PFSK-1 (cell line): ENCODE data around the gene MSI2.

ENCODE experiments used
- POLR2AphosphoS5 ChIP-seq: IDR thresholded peaks from 2 replicates; pipeline ENCODE4 v1.6.1; 2012; ENCODE audit warnings: low read depth, mild to moderate bottlenecking, control low read depth, low read length, moderate library complexity
- SIN3A ChIP-seq: IDR thresholded peaks from 2 replicates; pipeline ENCODE4 v1.6.1; 2012; ENCODE audit warnings: mild to moderate bottlenecking, low read length, moderate library complexity, borderline replicate concordance; ENCODE audit not compliant: insufficient read depth
- TAF1 ChIP-seq: IDR thresholded peaks from 2 replicates; pipeline ENCODE4 v1.6.1; 2012; ENCODE audit warnings: low read length, control low read depth, borderline replicate concordance; ENCODE audit not compliant: insufficient read depth
- TF ChIP-seq, protein P1 (sequence below), 2 experiments: IDR thresholded peaks; 2 replicates each; pipeline versions ENCODE4 v1.6.1 to v1.8.0; 2011 to 2012; ENCODE audit warnings: low read depth in 2 of 2, low read length in 2 of 2, control low read depth in 1 of 2, inconsistent platforms in 1 of 2, mild to moderate bottlenecking in 1 of 2, moderate library complexity in 1 of 2; ENCODE audit not compliant: insufficient read depth in 1 of 2

DNA sequence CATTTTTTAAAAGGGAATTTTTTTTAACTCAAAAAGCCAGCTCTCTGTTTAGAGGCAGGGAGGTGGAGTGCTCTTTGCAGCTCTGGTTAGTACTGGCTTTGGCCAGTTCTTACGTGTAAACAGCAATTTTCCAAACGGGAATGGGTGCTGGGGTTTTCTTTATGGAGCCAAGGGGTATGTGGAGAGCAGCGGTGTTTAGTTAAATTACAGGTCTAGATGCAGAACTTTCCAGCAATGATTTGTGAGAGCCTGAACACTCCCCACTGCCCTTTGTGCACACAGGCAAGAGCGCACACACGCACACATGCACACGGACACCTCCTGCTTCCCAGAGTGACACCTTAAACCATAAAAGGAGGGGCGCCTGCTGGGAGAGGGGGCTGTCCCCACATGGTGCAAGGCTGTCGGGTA, 140.2 kb downstream of the MSI2 start:
- TF ChIP-seq, protein P1, sequence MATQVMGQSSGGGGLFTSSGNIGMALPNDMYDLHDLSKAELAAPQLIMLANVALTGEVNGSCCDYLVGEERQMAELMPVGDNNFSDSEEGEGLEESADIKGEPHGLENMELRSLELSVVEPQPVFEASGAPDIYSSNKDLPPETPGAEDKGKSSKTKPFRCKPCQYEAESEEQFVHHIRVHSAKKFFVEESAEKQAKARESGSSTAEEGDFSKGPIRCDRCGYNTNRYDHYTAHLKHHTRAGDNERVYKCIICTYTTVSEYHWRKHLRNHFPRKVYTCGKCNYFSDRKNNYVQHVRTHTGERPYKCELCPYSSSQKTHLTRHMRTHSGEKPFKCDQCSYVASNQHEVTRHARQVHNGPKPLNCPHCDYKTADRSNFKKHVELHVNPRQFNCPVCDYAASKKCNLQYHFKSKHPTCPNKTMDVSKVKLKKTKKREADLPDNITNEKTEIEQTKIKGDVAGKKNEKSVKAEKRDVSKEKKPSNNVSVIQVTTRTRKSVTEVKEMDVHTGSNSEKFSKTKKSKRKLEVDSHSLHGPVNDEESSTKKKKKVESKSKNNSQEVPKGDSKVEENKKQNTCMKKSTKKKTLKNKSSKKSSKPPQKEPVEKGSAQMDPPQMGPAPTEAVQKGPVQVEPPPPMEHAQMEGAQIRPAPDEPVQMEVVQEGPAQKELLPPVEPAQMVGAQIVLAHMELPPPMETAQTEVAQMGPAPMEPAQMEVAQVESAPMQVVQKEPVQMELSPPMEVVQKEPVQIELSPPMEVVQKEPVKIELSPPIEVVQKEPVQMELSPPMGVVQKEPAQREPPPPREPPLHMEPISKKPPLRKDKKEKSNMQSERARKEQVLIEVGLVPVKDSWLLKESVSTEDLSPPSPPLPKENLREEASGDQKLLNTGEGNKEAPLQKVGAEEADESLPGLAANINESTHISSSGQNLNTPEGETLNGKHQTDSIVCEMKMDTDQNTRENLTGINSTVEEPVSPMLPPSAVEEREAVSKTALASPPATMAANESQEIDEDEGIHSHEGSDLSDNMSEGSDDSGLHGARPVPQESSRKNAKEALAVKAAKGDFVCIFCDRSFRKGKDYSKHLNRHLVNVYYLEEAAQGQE (IDR thresholded peaks at IDR 0.05; ENCODE audit: insufficient read depth in 1 of 2, low read depth in 2 of 2, low read length in 2 of 2): no peak
- no peak for TF ChIP-seq TAF1
- no peak for TF ChIP-seq POLR2AphosphoS5
- TF ChIP-seq SIN3A: no peak
